ENCODE results near the gene VAPA.
A peak's percentile ranks its signal among the peaks of the same experiment; 100 is the strongest.

Gene VAPA

GRCh38 chr18:9928646-9929259 is 14.9 kb downstream of the VAPA start:
- H3K4me3 ChIP-seq (ENCODE audit: low read length): no peak overlapping the region
- no peak for DNase-seq (ENCODE audit: low read depth, low spot score)

GRCh38 chr18:9930299-9930884 is 16.6 kb downstream of the VAPA start:
- no peak for DNase-seq (ENCODE audit: low read depth, low spot score)

GRCh38 chr18:9931146-9931545 is 17.3 kb downstream of the VAPA start:
- DNase-seq (ENCODE audit: low read depth, low spot score): no peak
- H3K4me3 ChIP-seq (ENCODE audit: low read length): no peak overlapping the region

More at GRCh38 chr18:9930299-9930884, 16.6 kb downstream of the VAPA start:
- H3K4me3 ChIP-seq (ENCODE audit: low read length): no peak overlapping the region

GRCh38 chr18:9931678-9932077 is 17.9 kb downstream of the VAPA start:
- no peak overlapping the region for H3K4me3 ChIP-seq (ENCODE audit: low read length)
- no peak for DNase-seq (ENCODE audit: low read depth, low spot score)

GRCh38 chr18:9933865-9934264 is 20.0 kb downstream of the VAPA start:
- no peak overlapping the region for H3K4me3 ChIP-seq (ENCODE audit: low read length)
- no peak for DNase-seq (ENCODE audit: low read depth, low spot score)

GRCh38 chr18:9934274-9934673 is 20.5 kb downstream of the VAPA start:
- H3K4me3 ChIP-seq (ENCODE audit: low read length): no peak overlapping the region
- DNase-seq (ENCODE audit: low read depth, low spot score): no peak

GRCh38 chr18:9941103-9941502 is 27.3 kb downstream of the VAPA start:
- no peak for DNase-seq (ENCODE audit: low read depth, low spot score)
- H3K4me3 ChIP-seq (ENCODE audit: low read length): no peak overlapping the region

GRCh38 chr18:9941660-9942059 is 27.8 kb downstream of the VAPA start:
- H3K4me3 ChIP-seq (ENCODE audit: low read length): no peak overlapping the region
- DNase-seq (ENCODE audit: low read depth, low spot score): no peak

- no peak overlapping the region for H3K4me3 ChIP-seq (ENCODE audit: low read length)
- DNase-seq (ENCODE audit: low read depth, low spot score): no peak
Observed at GRCh38 chr18:9943311-9943710, 29.5 kb downstream of the VAPA start.

- H3K4me3 ChIP-seq (ENCODE audit: low read length): no peak overlapping the region
- DNase-seq (ENCODE audit: low read depth, low spot score): no peak
Observed at GRCh38 chr18:9944805-9945204, 31.0 kb downstream of the VAPA start.

GRCh38 chr18:9946831-9947230 is 33.0 kb downstream of the VAPA start:
- no peak overlapping the region for H3K4me3 ChIP-seq (ENCODE audit: low read length)
- DNase-seq (ENCODE audit: low read depth, low spot score): no peak

GRCh38 chr18:9947248-9947647 is 33.4 kb downstream of the VAPA start:
- H3K4me3 ChIP-seq (ENCODE audit: low read length): no peak overlapping the region

GRCh38 chr18:9949315-9949714 is 35.5 kb downstream of the VAPA start:
- no peak for DNase-seq (ENCODE audit: low read depth, low spot score)
- no peak overlapping the region for H3K4me3 ChIP-seq (ENCODE audit: low read length)

More at GRCh38 chr18:9947248-9947647, 33.4 kb downstream of the VAPA start:
- no peak for DNase-seq (ENCODE audit: low read depth, low spot score)

- H3K4me3 ChIP-seq (ENCODE audit: low read length): no peak overlapping the region
- no peak for DNase-seq (ENCODE audit: low read depth, low spot score)
Observed at GRCh38 chr18:9949861-9950260, 36.0 kb downstream of the VAPA start.

- no peak overlapping the region for H3K4me3 ChIP-seq (ENCODE audit: low read length)
- no peak for DNase-seq (ENCODE audit: low read depth, low spot score)
Observed at GRCh38 chr18:9950289-9951016, 36.6 kb downstream of the VAPA start.

- peak; percentile 62 for DNase-seq (ENCODE audit: low read depth, low spot score)
Observed at GRCh38 chr18:9951022-9951859, 37.4 kb downstream of the VAPA start.

GRCh38 chr18:9952633-9953416 is 39.0 kb downstream of the VAPA start:
- H3K4me3 ChIP-seq (ENCODE audit: low read length): no peak overlapping the region
- DNase-seq (ENCODE audit: low read depth, low spot score): no peak

More at GRCh38 chr18:9951022-9951859, 37.4 kb downstream of the VAPA start:
- no peak overlapping the region for H3K4me3 ChIP-seq (ENCODE audit: low read length)

GRCh38 chr18:9958861-9959399 is 45.1 kb downstream of the VAPA start:
- no peak overlapping the region for H3K4me3 ChIP-seq (ENCODE audit: low read length)
- DNase-seq (ENCODE audit: low read depth, low spot score): no peak

- H3K4me3 ChIP-seq (ENCODE audit: low read length): no peak overlapping the region
- DNase-seq (ENCODE audit: low read depth, low spot score): no peak
Observed at GRCh38 chr18:9959564-9959963, 45.7 kb downstream of the VAPA start.

All from Jurkat, Clone E6-1 (cell line).